HEK293 (cell line): ENCODE data around the gene ANKRD16.
"Not testable (repeated sequence)": the region's sequence is repeated elsewhere in the genome, so short reads cannot be mapped to it uniquely, and the experiment has no call there.

Experiments
- CTCF ChIP-seq: fragments of 450-650 bp; formaldehyde crosslinking; IDR thresholded peaks from 2 replicates; pipeline ENCODE4 v1.5.1; 2016; ENCODE audit warnings: missing biosample characterization, missing genetic modification characterization
- KLF8 ChIP-seq: fragments of 450-650 bp; formaldehyde crosslinking; IDR thresholded peaks from 2 replicates; pipeline ENCODE4 v1.5.1; 2016; ENCODE audit warnings: missing biosample characterization, missing genetic modification characterization
- REST ChIP-seq: fragments of 450-650 bp; formaldehyde crosslinking; IDR thresholded peaks from 2 replicates; pipeline ENCODE4 v1.5.1; 2016; ENCODE audit warnings: missing biosample characterization, missing genetic modification characterization
- ZNF274 ChIP-seq, 2 experiments: fragments of 200-500 bp in 1 of 2; fragments of 450-650 bp in 1 of 2; sonication (Bioruptor generic) in 1 of 2; formaldehyde crosslinking in 1 of 2; IDR thresholded peaks; 2 replicates each; pipeline versions ENCODE4 v1.5.1 to v1.6.1; 2014 to 2016; ENCODE audit warnings: borderline replicate concordance in 1 of 2, inconsistent platforms in 1 of 2, low read length in 1 of 2, missing biosample characterization in 1 of 2, missing genetic modification characterization in 1 of 2
- ZNF792 ChIP-seq: fragments of 450-650 bp; formaldehyde crosslinking; IDR thresholded peaks from 2 replicates; pipeline ENCODE4 v1.5.1; 2016; ENCODE audit warnings: missing biosample characterization, missing genetic modification characterization
- ZSCAN18 ChIP-seq: fragments of 450-650 bp; formaldehyde crosslinking; IDR thresholded peaks from 2 replicates; pipeline ENCODE4 v1.5.1; 2016; ENCODE audit warnings: missing biosample characterization, missing genetic modification characterization

GRCh38 chr10:5846667-5847066 lies 43.0 kb downstream of the ANKRD16 start:
- not testable (repeated sequence) for TF ChIP-seq CTCF (tag by site-specific recombination); ZNF792 (tag by site-specific recombination); ZNF274 (IDR thresholded peaks at IDR 0.05; ENCODE audit: low read length); ZNF274 (tag by site-specific recombination; IDR thresholded peaks at IDR 0.05; ENCODE audit: borderline replicate concordance); KLF8 (tag by site-specific recombination); ZSCAN18 (tag by site-specific recombination); REST
